NB4 (cell line): ENCODE results near the gene BST1.

ENCODE experiments used
- DNase-seq: peaks from one replicate; pipeline ENCODE4 v3.0.0; 2010; ENCODE audit warnings: low read depth
- H3K4me3 ChIP-seq: one replicate; pipeline ENCODE4 v1.5.1; 2011; ENCODE audit warnings: mild to moderate bottlenecking, low read depth, low read length, moderate library complexity
- CTCF ChIP-seq: IDR thresholded peaks from one replicate; pipeline ENCODE4 v1.5.1; 2012; ENCODE audit warnings: low read depth, low read length
- MYC ChIP-seq: IDR thresholded peaks from 2 replicates; pipeline ENCODE4 v1.6.1; 2011; ENCODE audit warnings: low read depth, low read length
- POLR2A ChIP-seq: IDR thresholded peaks from 2 replicates; pipeline ENCODE4 v1.6.1; 2011; ENCODE audit warnings: mild to moderate bottlenecking; ENCODE audit not compliant: insufficient read length; ENCODE audit errors: extremely low read depth
- TF ChIP-seq, protein P1 (sequence below): IDR thresholded peaks from 2 replicates; pipeline ENCODE4 v1.6.1; 2011; ENCODE audit warnings: low read depth, low read length

Gene BST1

DNA sequence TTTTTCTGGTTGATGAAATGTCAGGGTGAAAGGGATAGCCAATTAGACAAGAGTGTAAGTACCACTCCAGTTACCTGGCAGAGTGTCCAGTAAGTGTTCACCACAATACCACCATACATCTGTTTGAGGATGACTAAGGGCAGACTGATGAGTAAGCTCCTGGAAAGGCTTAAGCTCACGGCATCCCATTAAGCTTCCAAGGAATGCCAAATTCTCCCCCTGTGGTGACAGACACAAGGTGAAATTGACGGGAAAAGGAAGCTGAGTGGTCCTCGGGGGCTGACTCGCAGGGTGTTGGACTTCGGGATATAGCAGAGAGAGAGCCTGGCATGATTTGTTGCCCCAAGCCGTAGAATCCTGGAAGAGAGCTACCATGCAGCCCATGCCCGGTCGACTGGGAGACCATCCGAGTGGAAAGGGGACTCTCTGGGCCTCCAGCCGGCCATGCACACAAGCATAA is 7.6 kb upstream of the BST1 start:
- TF ChIP-seq CTCF: no peak
- no peak for TF ChIP-seq MYC
- TF ChIP-seq, protein P1, sequence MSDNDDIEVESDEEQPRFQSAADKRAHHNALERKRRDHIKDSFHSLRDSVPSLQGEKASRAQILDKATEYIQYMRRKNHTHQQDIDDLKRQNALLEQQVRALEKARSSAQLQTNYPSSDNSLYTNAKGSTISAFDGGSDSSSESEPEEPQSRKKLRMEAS: no peak
- TF ChIP-seq POLR2A: no peak
- peak; percentile 45 for DNase-seq
- no peak overlapping the region for H3K4me3 ChIP-seq

DNA sequence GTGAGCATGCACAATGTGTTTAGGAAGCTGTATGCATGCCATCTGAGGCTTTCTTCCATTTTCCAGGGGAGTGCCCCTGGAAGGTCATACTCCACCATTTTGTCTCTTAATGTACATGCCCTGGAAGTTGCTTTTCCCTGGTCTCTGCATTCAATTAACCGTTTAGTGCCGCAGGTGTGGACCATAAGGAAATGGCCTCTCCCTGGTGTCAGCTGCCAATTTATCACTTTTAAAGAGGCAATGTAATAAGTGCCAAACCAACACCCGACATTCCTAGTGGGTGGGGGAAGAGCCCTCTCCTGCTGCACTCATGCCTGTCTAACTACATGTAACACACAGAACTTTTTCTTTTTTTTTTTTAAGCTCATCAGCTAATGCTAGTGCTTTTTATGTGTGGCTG is 7.1 kb upstream of the BST1 start:
- no peak overlapping the region for H3K4me3 ChIP-seq
- no peak for DNase-seq
- no peak for TF ChIP-seq CTCF

DNA sequence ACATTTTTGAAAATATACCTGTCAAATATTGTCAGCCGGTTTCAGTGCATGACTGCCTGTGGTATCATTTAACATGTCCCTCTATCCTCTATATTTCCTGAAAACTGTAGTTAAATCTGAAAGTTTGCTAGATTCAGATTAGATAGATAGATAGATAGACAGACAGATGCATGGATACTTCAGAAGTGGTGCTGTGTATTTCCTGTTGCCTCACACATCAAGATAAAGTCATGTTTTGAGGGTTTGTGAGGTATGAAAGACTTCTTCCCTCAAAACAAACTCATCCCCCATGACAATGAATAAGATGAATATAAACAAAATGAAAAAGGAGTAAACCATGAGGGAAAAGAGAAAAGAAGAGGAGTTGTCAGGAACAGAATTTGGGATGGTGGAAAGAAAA is 6.0 kb upstream of the BST1 start:
- TF ChIP-seq MYC (no peak), CTCF (no peak), POLR2A (no peak)
- TF ChIP-seq, protein P1: no peak
- no peak for DNase-seq
- H3K4me3 ChIP-seq: no peak overlapping the region

GRCh38 chr4:15703439-15703838 is 574 bp downstream of the BST1 start:
- TF ChIP-seq, protein P1: no peak
- no peak for TF ChIP-seq CTCF
- no peak for TF ChIP-seq MYC
- no peak for TF ChIP-seq POLR2A
- no peak overlapping the region for H3K4me3 ChIP-seq
- no peak for DNase-seq

GRCh38 chr4:15704129-15704528 is 1.3 kb downstream of the BST1 start:
- H3K4me3 ChIP-seq: no peak overlapping the region
- no peak for DNase-seq
- TF ChIP-seq, protein P1: no peak
- no peak for TF ChIP-seq POLR2A
- no peak for TF ChIP-seq CTCF
- no peak for TF ChIP-seq MYC

- no peak overlapping the region for H3K4me3 ChIP-seq
- TF ChIP-seq, protein P1: no peak
- TF ChIP-seq CTCF: no peak
- DNase-seq: no peak
Observed at GRCh38 chr4:15706646-15707362, 3.9 kb downstream of the BST1 start.
